HL-60/S4 treated with phorbol 12-myristate 13-acetate at 8.2 ng/mL for 4 days and 3 days (cell line): ENCODE results near the gene ACTN2.
"Not testable (repeated sequence)": the region's sequence is repeated elsewhere in the genome, so short reads cannot be mapped to it uniquely, and the experiment has no call there.

Source experiments
- in situ Hi-C: fragments of 300-500 bp; cut with MboI; formaldehyde crosslinking; loops from 2 replicates; pipeline ENCODE4 v1.15.0; 2022; ENCODE audit warnings: low sequenced_read_pairs

The ACTN2 gene

DNA sequence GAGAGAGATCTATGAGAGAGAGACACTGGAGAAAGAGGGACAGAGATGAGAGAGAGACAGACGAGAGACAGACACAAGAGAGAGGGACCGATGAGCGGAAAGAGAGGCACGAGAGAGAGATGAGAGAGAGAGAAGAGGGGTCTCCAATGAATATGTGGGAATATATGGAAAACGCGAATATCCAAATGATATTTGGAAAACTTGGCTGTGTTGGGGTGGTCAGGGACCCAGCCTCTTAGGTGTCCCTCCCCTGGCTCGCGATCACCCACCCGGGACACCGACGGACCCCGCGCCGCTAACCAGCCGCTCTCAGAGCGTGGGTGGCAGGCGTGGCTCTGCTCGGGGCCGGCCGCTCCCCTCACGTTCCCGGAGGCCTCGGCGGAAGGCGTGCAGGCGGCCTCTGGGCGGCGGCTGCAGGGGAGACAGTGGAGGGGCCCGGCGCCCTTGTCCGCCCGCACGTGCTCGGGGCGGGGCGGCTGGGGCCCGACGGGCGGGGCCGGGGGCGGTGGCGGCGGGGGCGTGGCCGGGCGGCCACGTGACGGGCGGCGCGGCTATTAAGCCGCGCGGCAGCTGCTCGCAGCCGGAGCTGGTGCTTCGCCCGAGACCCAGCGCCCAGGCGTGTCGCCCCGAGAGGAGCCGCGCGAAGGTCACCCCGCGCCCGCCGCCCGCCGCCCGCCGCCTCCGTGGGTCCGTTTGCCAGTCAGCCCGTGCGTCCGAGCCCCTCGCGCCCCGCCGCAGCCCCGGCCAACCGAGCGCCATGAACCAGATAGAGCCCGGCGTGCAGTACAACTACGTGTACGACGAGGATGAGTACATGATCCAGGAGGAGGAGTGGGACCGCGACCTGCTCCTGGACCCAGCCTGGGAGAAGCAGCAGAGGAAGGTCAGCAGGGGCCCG, at the start of gene ACTN2:
Gene ACTN2, plus strand, starts transcription at position 583 of the 898 bp plus-strand sequence. Its CDS starts 175 bp downstream, at position 758.
- in situ Hi-C loops, result no loop called here

DNA sequence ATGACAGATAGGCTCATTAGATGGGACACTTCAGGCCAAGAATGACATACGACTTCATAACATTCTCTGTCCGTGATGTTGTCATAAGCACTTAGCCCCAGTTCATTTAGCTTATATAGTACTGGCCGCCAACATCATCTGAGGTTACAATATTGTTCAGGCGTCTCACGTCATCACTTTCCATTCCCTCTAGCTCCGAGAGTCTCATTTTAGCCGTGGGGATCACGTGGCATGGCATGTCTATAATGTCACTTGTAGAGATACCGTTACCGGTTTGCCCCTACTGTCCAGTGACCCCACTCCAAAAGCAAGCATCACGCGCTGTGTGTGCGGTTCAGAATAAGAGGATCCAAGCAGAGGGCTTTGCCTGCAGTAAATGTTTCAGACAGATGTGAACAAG, 47.4 kb upstream of the ACTN2 start:
- in situ Hi-C loops, result no loop called here

GRCh38 chr1:236639686-236640085, 46.6 kb upstream of the ACTN2 start:
- in situ Hi-C loops, result no loop called here

DNA sequence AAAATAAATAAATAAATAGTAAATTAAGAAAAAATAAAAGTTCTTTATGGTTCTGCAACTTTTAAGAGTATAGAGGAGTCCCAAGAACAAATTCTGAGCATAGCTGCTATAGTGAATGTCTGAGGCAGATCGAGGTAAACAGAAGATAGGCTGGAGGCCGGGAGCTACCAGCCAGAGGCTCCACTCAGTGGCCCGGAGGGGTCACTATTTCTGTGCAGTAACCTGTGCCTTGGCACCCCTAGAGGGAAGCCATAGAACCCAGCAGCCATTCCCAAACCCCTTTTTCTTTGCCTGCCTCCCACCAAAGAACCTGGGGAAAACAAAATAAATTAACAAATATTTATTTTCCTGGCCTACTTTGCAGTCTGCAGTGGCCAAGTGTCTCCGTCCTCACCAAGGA, 43.5 kb upstream of the ACTN2 start:
- in situ Hi-C loops, result no loop called here

DNA sequence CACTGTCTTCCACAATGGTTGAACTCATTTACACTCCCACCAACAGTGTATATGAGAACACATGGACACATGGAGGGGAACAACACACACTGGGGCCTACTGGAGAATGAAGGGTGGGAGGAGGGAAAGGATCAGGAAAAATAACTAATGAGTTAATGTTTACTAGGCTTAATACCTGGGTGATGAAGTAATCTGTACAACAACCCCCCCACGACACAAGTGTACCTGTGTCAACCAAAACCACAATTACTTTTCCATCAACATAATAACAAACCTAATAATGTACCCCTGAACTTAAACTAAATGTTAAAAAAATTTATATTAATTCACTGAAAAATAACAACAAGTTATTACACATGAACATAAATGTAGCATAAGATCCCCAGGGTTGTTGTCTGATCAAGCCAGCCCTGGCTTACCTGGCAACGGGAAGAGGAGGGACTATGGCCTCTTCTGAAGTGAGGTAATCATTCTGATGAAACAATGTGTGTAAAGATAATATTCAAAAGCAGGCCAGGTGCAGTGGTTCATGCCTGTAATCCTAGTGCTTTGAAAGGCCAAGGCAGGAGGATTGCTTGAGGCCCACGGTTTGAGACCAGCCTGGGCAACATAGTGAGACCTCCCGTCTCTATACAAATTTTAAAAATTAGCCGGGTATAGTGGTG, 41.2 kb upstream of the ACTN2 start:
- in situ Hi-C loops, result no loop called here

GRCh38 chr1:236654511-236654910, 31.8 kb upstream of the ACTN2 start:
- in situ Hi-C loops, result no loop called here

GRCh38 chr1:236654957-236655356, 31.3 kb upstream of the ACTN2 start:
- in situ Hi-C loops, result no loop called here

GRCh38 chr1:236657398-236657797, 28.9 kb upstream of the ACTN2 start:
- in situ Hi-C loops, result no loop called here

DNA sequence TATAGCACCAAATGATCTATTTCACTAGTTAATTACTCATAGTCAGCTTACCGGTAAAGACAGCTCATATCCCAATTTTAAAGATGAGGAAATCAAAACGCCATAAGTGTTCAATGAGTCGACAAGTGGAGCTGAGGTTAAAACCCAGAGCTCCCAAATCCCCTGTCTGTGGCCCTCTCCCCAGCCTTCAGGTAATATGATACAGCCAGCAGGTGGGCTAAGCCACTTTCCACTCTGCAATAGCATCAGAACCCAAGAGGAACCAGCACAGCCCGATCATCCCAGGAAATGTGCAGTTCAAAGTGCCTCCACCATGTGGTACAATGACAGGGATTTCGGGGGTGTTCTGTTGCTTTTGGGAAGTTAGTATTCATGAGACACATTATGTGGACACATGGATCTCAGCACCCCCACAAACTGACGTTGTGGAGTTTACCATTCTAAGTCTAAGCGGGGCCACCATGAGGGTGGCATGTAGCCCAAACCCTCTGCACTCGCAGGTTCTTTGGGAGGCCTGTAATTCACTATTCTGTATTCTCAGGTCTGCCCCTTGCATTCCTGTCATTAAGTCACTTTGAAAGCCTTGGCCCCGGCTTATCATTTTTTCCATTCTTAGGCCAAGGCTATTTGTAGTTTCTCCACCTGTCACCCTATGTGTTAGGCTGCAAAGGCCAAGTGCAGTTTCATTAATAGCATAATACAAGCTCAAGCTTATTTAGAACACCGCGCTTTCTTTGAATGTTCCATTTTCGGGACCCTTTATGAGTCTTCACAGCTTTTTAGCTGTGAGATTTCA, 26.3 kb upstream of the ACTN2 start:
- in situ Hi-C loops, result no loop called here

DNA sequence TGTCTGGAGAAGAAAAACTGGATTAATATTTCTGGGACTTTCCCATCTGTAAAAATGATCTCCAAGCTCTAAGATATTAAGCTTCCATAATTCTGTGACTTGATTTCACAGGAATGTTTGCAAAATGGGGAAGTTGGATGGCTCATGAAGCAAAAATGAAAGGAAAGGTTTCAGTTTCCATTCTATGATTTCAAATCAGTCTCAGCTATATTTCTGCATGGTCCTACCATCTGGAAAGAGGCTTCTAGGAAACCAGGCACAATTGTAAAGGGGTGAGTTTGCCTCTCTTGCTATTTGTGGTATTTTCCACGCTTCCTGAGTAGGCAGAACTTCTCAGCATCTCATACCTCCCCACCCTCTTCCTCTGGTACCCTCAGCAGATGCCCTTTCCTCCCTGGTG, 22.4 kb upstream of the ACTN2 start:
- in situ Hi-C loops, result no loop called here

- in situ Hi-C loops, result not testable (repeated sequence)
Observed at GRCh38 chr1:236668909-236669308, 17.4 kb upstream of the ACTN2 start.

- in situ Hi-C loops, result no loop called here
Observed at GRCh38 chr1:236670060-236670459, 16.2 kb upstream of the ACTN2 start.

DNA sequence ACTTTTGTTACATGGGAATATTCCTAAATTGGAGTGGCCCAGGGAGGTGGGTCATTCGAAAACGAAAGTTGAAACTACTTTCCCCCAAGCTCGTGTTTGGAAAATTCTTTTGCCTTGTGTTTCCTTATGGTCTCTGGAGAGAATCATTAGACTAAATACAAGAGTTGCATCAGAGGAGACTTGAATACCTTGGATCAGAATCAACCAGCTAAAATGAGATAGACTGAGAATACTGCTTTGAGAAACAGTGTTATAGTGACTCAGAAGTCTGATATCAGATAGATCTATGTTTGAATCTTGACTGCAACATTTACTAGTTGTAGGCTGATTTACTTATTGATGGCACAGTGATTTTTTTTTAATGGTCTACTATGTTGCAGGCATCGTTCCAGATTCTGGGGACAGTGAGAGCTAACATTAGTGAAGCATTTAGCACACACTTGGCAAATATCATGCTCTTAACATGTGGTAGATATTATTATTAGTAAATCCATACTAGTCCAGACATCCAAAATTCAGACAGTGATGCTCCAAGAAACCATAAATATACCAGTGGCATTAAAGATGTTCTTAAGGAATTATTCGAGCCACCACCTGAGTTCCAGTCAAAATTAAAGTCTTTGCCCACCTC, 12.9 kb upstream of the ACTN2 start:
- in situ Hi-C loops, result no loop called here

- in situ Hi-C loops, result no loop called here
Observed at GRCh38 chr1:236677641-236678235, 8.6 kb upstream of the ACTN2 start.

- in situ Hi-C loops, result no loop called here
Observed at GRCh38 chr1:236681219-236681618, 5.1 kb upstream of the ACTN2 start.

GRCh38 chr1:236685205-236685916, 938 bp upstream of the ACTN2 start:
- in situ Hi-C loops, result no loop called here

GRCh38 chr1:236686815-236687160, 489 bp downstream of the ACTN2 start:
- in situ Hi-C loops, result no loop called here

GRCh38 chr1:236687273-236687672, 974 bp downstream of the ACTN2 start:
- in situ Hi-C loops, result no loop called here

- in situ Hi-C loops, result no loop called here
Observed at GRCh38 chr1:236688705-236689104, 2.4 kb downstream of the ACTN2 start.
